ENCODE measurements around the gene PNPLA6. TPM values are rescaled to one million over a fixed set of nuclear protein-coding genes. Genes with fewer than 3 reads are reported as not detected.

The PNPLA6 gene
- total and polyA plus RNA-seq, 2 of the 4 experiments (the other 2 are of a cell fraction) = 17.9 to 52.7 TPM

GRCh38 chr19:7515110-7515644, 20.3 kb upstream of the PNPLA6 start (continued):
- no peak for TF ChIP-seq MAFK (IDR thresholded peaks at IDR 0.05; ENCODE audit: low read depth, low read length)

GRCh38 chr19:7515645-7516151, 19.8 kb upstream of the PNPLA6 start, which contains the start of gene ZNF358:
Gene ZNF358, plus strand, starts transcription at chr19:7516103. Its CDS starts 3,140 bp downstream, at chr19:7519243.
- no peak for TF ChIP-seq MXI1 (IDR thresholded peaks at IDR 0.05; ENCODE audit: borderline replicate concordance, low read depth, low read length)
- no peak for TF ChIP-seq MAFK (IDR thresholded peaks at IDR 0.05; ENCODE audit: low read depth, low read length)
- no peak for TF ChIP-seq SMC3 (IDR thresholded peaks at IDR 0.05; ENCODE audit: low read depth, low read length)
- no peak for TF ChIP-seq BHLHE40 (IDR thresholded peaks at IDR 0.05; ENCODE audit: low read depth, low read length)
- peak; percentile 90; the same call in 1 of the 2 replicates for TF ChIP-seq MAZ (IDR thresholded peaks at IDR 0.05; ENCODE audit: borderline replicate concordance, low read depth, low read length)
- no peak for TF ChIP-seq POLR2A (IDR thresholded peaks at IDR 0.05; ENCODE audit: low read depth, low read length)
- no peak for TF ChIP-seq FOS (IDR thresholded peaks at IDR 0.05; ENCODE audit: low read depth, low read length)
- Histone ChIP-seq H4K20me1 (ENCODE audit: insufficient read depth, low read length) (no peaks in the 10 kb centered on the region), H3K9me3 (ENCODE audit: control insufficient read depth, insufficient read depth, low read length) (no peaks in the 10 kb centered on the region), H3K56ac (ENCODE audit: extremely low read depth, insufficient read depth, low read length) (peak within 1 kb of the TSS; percentile 96), H3K4me3 (ENCODE audit: insufficient read depth, low read depth, low read length) (peak within 1 kb of the TSS; percentile 77), H3K14ac (replicated peaks; ENCODE audit: low read depth, low read length) (peak within 1 kb of the TSS; percentile 93), H3K9ac (ENCODE audit: low read depth, low read length) (peak within 1 kb of the TSS; percentile 99), H4K8ac (ENCODE audit: low read depth in 2 of 2, low read length in 2 of 2) (peak within 1 kb of the TSS; percentile 91 to 100), H3K4ac (ENCODE audit: low read depth, low read length) (peak within 1 kb of the TSS; percentile 78), H3K9me1 (ENCODE audit: insufficient read depth, low read length) (peaks cover 7% of the 10 kb centered on the region; the same call in 1 of the 2 replicates), H4K91ac (ENCODE audit: insufficient read depth, low read depth, low read length) (peak within 1 kb of the TSS; percentile 96), H3K4me2 (ENCODE audit: low read depth, low read length) (peak within 1 kb of the TSS; percentile 96), H2AK9ac (replicated peaks; ENCODE audit: low read depth, low read length, poor library complexity) (peak within 1 kb of the TSS; percentile 88), H2BK120ac (ENCODE audit: low read depth, low read length) (peak within 1 kb of the TSS; percentile 52), H2AK5ac (ENCODE audit: low read depth, low read length) (peak within 1 kb of the TSS; percentile 79), H4K5ac (ENCODE audit: low read depth, low read length) (peak within 1 kb of the TSS; percentile 100), H2BK20ac (ENCODE audit: low read depth, low read length) (peak within 1 kb of the TSS; percentile 69), H3K23ac (ENCODE audit: low read depth, low read length) (peak within 1 kb of the TSS; percentile 97), H2AFZ (replicated peaks; ENCODE audit: low read length, poor library complexity) (peak within 1 kb of the TSS; percentile 92), H3K18ac (ENCODE audit: low read depth, low read length) (peak within 1 kb of the TSS; percentile 77), H3K27me3 (ENCODE audit: control insufficient read depth, insufficient read depth, low read length) (no peaks in the 10 kb centered on the region), H3K4me1 (ENCODE audit: control insufficient read depth, insufficient read depth, low read length) (peaks cover 15% of the 10 kb centered on the region), H2BK5ac (ENCODE audit: low read depth, low read length, poor library complexity, severe bottlenecking) (peak within 1 kb of the TSS; percentile 73), H2BK15ac (ENCODE audit: low read depth, low read length) (peak within 1 kb of the TSS; percentile 92; the same call in 2 of the 3 replicates), H3K36me3 (ENCODE audit: control insufficient read depth, insufficient read depth, low read length) (peaks cover 12% of the 10 kb centered on the region; the same call in 1 of the 2 replicates), H3K79me1 (ENCODE audit: low read depth in 1 of 2, low read length in 2 of 2) (peaks cover 12 to 20% of the 10 kb centered on the region in 2 experiments), H3K27ac (ENCODE audit: insufficient read depth, low read length) (peak within 1 kb of the TSS; percentile 100)
- intact Hi-C loops (cut with micrococcal nuclease) = loop anchor here (5.0 kb wide), 1 partner anchor 118 kb away; no protein-coding TSS in a partner anchor
- peak; percentile 46 for DNase-seq
- dilution Hi-C loops (cut with HindIII; ENCODE audit: low sequenced_read_pairs, unreplicated experiment) = no loop called here
- 3% methylated on average over 6 of the region's 33 CpGs; no CpG with 5 or more reads in 1 of the 2 experiments for WGBS, 2 experiments (ENCODE audit: extremely low coverage in 2 of 2, insufficient read length in 1 of 2)
- in situ Hi-C loops (cut with MboI; ENCODE audit: low sequenced_read_pairs) = no loop called here
- POLR2A ChIA-PET (ENCODE audit: unreplicated experiment) = interaction anchor here (0.6 kb wide), 2 partner anchors 21 to 26 kb away, joined by 3 to 4 read pairs; no protein-coding TSS in a partner anchor
- CTCF ChIA-PET = interaction anchor here (0.9 kb wide), 1 partner anchor 19 kb away, joined by 3 read pairs; a partner anchor contains a TSS
- peak; percentile 93 for ATAC-seq (ENCODE audit: low read depth)
- BruUV-seq (replicated peaks) = no TSS peak
